H1 (cell line): ENCODE measurements around the gene TBCD. TPM values are rescaled to one million over a fixed set of nuclear protein-coding genes. Genes with fewer than 3 reads are reported as not detected.

ENCODE experiments used
- CTCF ChIA-PET: fragments of 300-600 bp; sonication (Branson Sonifier 250); formaldehyde crosslinking; loops from one replicate; lab custom pipeline; 2021; ENCODE audit not compliant: partially characterized antibody; lab: Charles Lee
- POLR2A ChIA-PET: fragments of 300-600 bp; sonication (Branson Sonifier 250); formaldehyde crosslinking; loops from one replicate; lab custom pipeline; 2021; ENCODE audit warnings: inconsistent platforms; ENCODE audit not compliant: partially characterized antibody; lab: Charles Lee
- DNase-seq, 2 experiments: peaks; one replicate each; pipeline versions ENCODE4 v3.0.0 to v3.0.0-alpha.2; 2010 to 2022; ENCODE audit warnings: low spot score in 2 of 2, low read depth in 1 of 2, mixed read lengths in 1 of 2
- FAIRE-seq: peaks from 2 replicates; lab custom pipeline; 2011; peaks lifted over from hg19 to GRCh38; lab: Jason Lieb, UNC
- H2AFZ ChIP-seq: 2 replicates; pipeline ENCODE4 v1.8.1; 2012; ENCODE audit warnings: low read length, inconsistent platforms
- H2AK5ac ChIP-seq: 2 replicates; pipeline ENCODE4 v1.6.1; 2013; ENCODE audit warnings: low read depth, low read length
- H2BK120ac ChIP-seq: replicated peaks from 2 replicates; pipeline ENCODE3; 2013; ENCODE audit warnings: low read depth, low read length, inconsistent platforms
- H2BK12ac ChIP-seq: 2 replicates; pipeline ENCODE4 v1.6.1; 2013; ENCODE audit warnings: low read depth, low read length
- H2BK15ac ChIP-seq: 2 replicates; pipeline ENCODE4 v1.6.1; 2013; ENCODE audit warnings: low read length
- H2BK20ac ChIP-seq: 2 replicates; pipeline ENCODE4 v1.6.1; 2013; ENCODE audit warnings: low read length
- H2BK5ac ChIP-seq: 2 replicates; pipeline ENCODE4 v1.6.1; 2013; ENCODE audit warnings: low read depth, low read length
- H3K14ac ChIP-seq: 2 replicates; pipeline ENCODE4 v1.6.1; 2013; ENCODE audit warnings: inconsistent platforms; ENCODE audit not compliant: insufficient read length
- H3K18ac ChIP-seq: 2 replicates; pipeline ENCODE4 v1.6.1; 2013; ENCODE audit warnings: low read length; ENCODE audit errors: extremely low read depth
- H3K23ac ChIP-seq: 2 replicates; pipeline ENCODE4 v1.6.1; 2013; ENCODE audit warnings: inconsistent platforms; ENCODE audit not compliant: insufficient read length
- H3K23me2 ChIP-seq: 2 replicates; pipeline ENCODE4 v1.6.1; 2013; ENCODE audit warnings: low read depth, low read length
- H3K27ac ChIP-seq: 2 replicates; pipeline ENCODE4 v1.6.1; 2011; ENCODE audit warnings: low read depth, low read length, inconsistent platforms
- H3K27me3 ChIP-seq, 4 experiments: replicated peaks in 1 of 4; 1 replicate in 1 of 4; 2 replicates in 3 of 4; pipeline versions ENCODE4 v1.6.1 to v1.8.1; 2011 to 2013; ENCODE audit warnings: low read length in 3 of 4, mild to moderate bottlenecking in 3 of 4, inconsistent platforms in 2 of 4, mixed read lengths in 2 of 4, moderate library complexity in 1 of 4; ENCODE audit not compliant: control insufficient read depth in 3 of 4, insufficient read depth in 3 of 4; ENCODE audit errors: extremely low read depth in 1 of 4
- H3K36me3 ChIP-seq, 4 experiments: 2 replicates each; pipeline versions ENCODE4 v1.6.1 to v1.8.1; 2011 to 2013; ENCODE audit warnings: mild to moderate bottlenecking in 4 of 4, low read length in 3 of 4, moderate library complexity in 2 of 4, control low read depth in 1 of 4, inconsistent platforms in 1 of 4; ENCODE audit not compliant: insufficient read depth in 4 of 4, control insufficient read depth in 2 of 4
- H3K4ac ChIP-seq: replicated peaks from 2 replicates; pipeline ENCODE3; 2013; ENCODE audit warnings: low read length, low read depth, mixed read lengths, inconsistent platforms; ENCODE audit not compliant: insufficient read length
- H3K4me1 ChIP-seq, 4 experiments: replicated peaks in 1 of 4; 1 replicate in 1 of 4; 2 replicates in 3 of 4; pipeline versions ENCODE4 v1.6.1 to v1.8.1; 2011 to 2013; ENCODE audit warnings: low read length in 3 of 4, inconsistent platforms in 2 of 4, mixed read lengths in 1 of 4; ENCODE audit not compliant: insufficient read depth in 4 of 4, control insufficient read depth in 3 of 4
- H3K4me2 ChIP-seq, 2 experiments: 2 replicates each; pipeline versions ENCODE4 v1.6.1 to v1.8.1; 2011 to 2013; ENCODE audit warnings: low read depth in 2 of 2, low read length in 2 of 2, control low read depth in 1 of 2, inconsistent platforms in 1 of 2, mild to moderate bottlenecking in 1 of 2; ENCODE audit not compliant: insufficient read depth in 1 of 2
- H3K4me3 ChIP-seq, 4 experiments: fragments of 200-600, 300-600 bp in 1 of 4; sonication (generic), shearing (Covaris generic), sonication (Bioruptor Twin) in 1 of 4; 2 replicates each; pipeline versions ENCODE4 v1.5.1 to v1.8.1; 2011 to 2016; ENCODE audit warnings: low read length in 4 of 4, low read depth in 3 of 4, control low read depth in 2 of 4, inconsistent platforms in 2 of 4, mild to moderate bottlenecking in 2 of 4, mixed read lengths in 1 of 4, moderate library complexity in 1 of 4; ENCODE audit not compliant: insufficient read depth in 2 of 4; ENCODE audit errors: extremely low read depth in 1 of 4
- H3K56ac ChIP-seq: replicated peaks from 2 replicates; pipeline ENCODE3; 2013; ENCODE audit warnings: low read depth, mild to moderate bottlenecking, mixed read lengths, low read length, inconsistent platforms; ENCODE audit not compliant: insufficient read length
- H3K79me1 ChIP-seq: 2 replicates; pipeline ENCODE4 v1.6.1; 2013; ENCODE audit warnings: low read depth, low read length, control low read depth
- H3K79me2 ChIP-seq, 2 experiments: 2 replicates each; pipeline versions ENCODE4 v1.6.1 to v1.8.1; 2012 to 2013; ENCODE audit warnings: low read length in 2 of 2, mild to moderate bottlenecking in 2 of 2, inconsistent platforms in 1 of 2; ENCODE audit not compliant: insufficient read depth in 2 of 2, control insufficient read depth in 1 of 2
- H3K9ac ChIP-seq, 4 experiments: replicated peaks in 1 of 4; 1 replicate in 1 of 4; 2 replicates in 3 of 4; pipeline versions ENCODE4 v1.6.1 to v1.8.1; 2011 to 2013; ENCODE audit warnings: low read depth in 3 of 4, low read length in 3 of 4, control low read depth in 2 of 4, mild to moderate bottlenecking in 2 of 4, moderate library complexity in 2 of 4, inconsistent platforms in 1 of 4; ENCODE audit errors: extremely low read depth in 1 of 4
- H3K9me3 ChIP-seq, 2 experiments: 2 replicates each; pipeline versions ENCODE4 v1.6.1 to v1.8.1; 2012 to 2013; ENCODE audit warnings: mild to moderate bottlenecking in 2 of 2, moderate library complexity in 2 of 2, control low read depth in 1 of 2, inconsistent platforms in 1 of 2, low read depth in 1 of 2, low read length in 1 of 2, mixed read lengths in 1 of 2; ENCODE audit not compliant: insufficient read depth in 2 of 2
- H4K20me1 ChIP-seq, 2 experiments: replicated peaks in 1 of 2; 2 replicates each; pipeline versions ENCODE3 to v1.8.1; 2011 to 2013; ENCODE audit warnings: inconsistent platforms in 2 of 2, low read length in 2 of 2, mild to moderate bottlenecking in 1 of 2; ENCODE audit not compliant: insufficient read depth in 2 of 2, control insufficient read depth in 1 of 2
- H4K5ac ChIP-seq: 2 replicates; pipeline ENCODE4 v1.6.1; 2013; ENCODE audit warnings: low read length, low read depth, mixed read lengths, inconsistent platforms; ENCODE audit not compliant: insufficient read length
- H4K8ac ChIP-seq: 2 replicates; pipeline ENCODE4 v1.8.0; 2013; ENCODE audit warnings: mild to moderate bottlenecking, moderate library complexity, low read length, inconsistent platforms; ENCODE audit not compliant: insufficient read depth; ENCODE audit errors: extremely low read depth
- H4K91ac ChIP-seq: replicated peaks from 2 replicates; pipeline ENCODE3; 2013; ENCODE audit warnings: low read length, mixed read lengths, inconsistent platforms; ENCODE audit not compliant: insufficient read length
- BACH1 ChIP-seq: IDR thresholded peaks from 2 replicates; pipeline ENCODE4 v1.6.1; 2012; ENCODE audit warnings: low read length, improper control_type of control experiment
- BCL11A ChIP-seq, 2 experiments: IDR thresholded peaks; one replicate each; pipeline ENCODE4 v1.6.1; 2011; ENCODE audit warnings: low read depth in 2 of 2, low read length in 2 of 2, mild to moderate bottlenecking in 2 of 2
- CHD2 ChIP-seq: IDR thresholded peaks from 2 replicates; pipeline ENCODE4 v1.6.1; 2012; ENCODE audit warnings: low read length, improper control_type of control experiment
- EZH2 ChIP-seq: fragments of 200-600 bp; sonication (generic); IDR thresholded peaks from 2 replicates; pipeline ENCODE4 v1.7.1; 2012; ENCODE audit warnings: low read depth, mild to moderate bottlenecking, moderate library complexity, low read length, inconsistent platforms; ENCODE audit not compliant: severe bottlenecking
- SP1 ChIP-seq: IDR thresholded peaks from 2 replicates; pipeline ENCODE4 v1.6.1; 2011; ENCODE audit warnings: low read depth, low read length
- TAF7 ChIP-seq: optimal IDR thresholded peaks from 2 replicates; pipeline ENCODE3; 2011; ENCODE audit warnings: low read depth, mild to moderate bottlenecking, inconsistent platforms, low read length, moderate library complexity, borderline replicate concordance
- TCF12 ChIP-seq: IDR thresholded peaks from 2 replicates; pipeline ENCODE4 v1.6.1; 2011; ENCODE audit warnings: low read depth, mild to moderate bottlenecking, low read length
- WGBS, 2 experiments: shearing (Covaris generic) in 1 of 2; methylation state at CpG; one replicate each; pipeline versions ENCODE4 v1.1.6 to v1.1.7; 2013 to 2015; ENCODE audit warnings: low lambda C conversion rate in 2 of 2, mixed read lengths in 2 of 2, inconsistent platforms in 1 of 2, low coverage in 1 of 2, missing lambda C conversion rate in 1 of 2; ENCODE audit not compliant: insufficient replicate concordance in 2 of 2, insufficient coverage in 1 of 2, insufficient read length in 1 of 2; ENCODE audit errors: extremely low coverage in 1 of 2, missing lambda C conversion rate in 1 of 2; 5-methylcytosine and 5-hydroxymethylcytosine counted together
- polyA plus RNA-seq, 7 experiments: library from polyadenylated mRNA; depleted of rRNA in 3 of 7; stranded (reverse) in 5 of 7; unstranded in 2 of 7; fragments of >200 nt in 5 of 7; fragments of 200-250 nt in 2 of 7; gene quantifications; 1 replicate in 5 of 7; 2 replicates in 1 of 7; 4 replicates in 1 of 7; pipeline versions ENCODE4 v1.2.1 to v1.2.3, GENCODE V29; 2011 to 2013; ENCODE audit warnings: missing spikeins in 2 of 7, mixed read lengths in 2 of 7
- total RNA-seq: library from RNA; stranded (reverse); fragmentation: NEBNext Ultra II Directional; extraction: Animal tissue kit (Norgen Biotek cat#: 25700); gene quantifications from 2 replicates; pipeline ENCODE4 v1.2.1, GENCODE V29; 2021

The TBCD gene
- total and polyA plus RNA-seq, 2 of the 8 experiments (the other 6 are each of a cell fraction or from before 2014, with no cell fraction given) = 118 to 162 TPM

DNA sequence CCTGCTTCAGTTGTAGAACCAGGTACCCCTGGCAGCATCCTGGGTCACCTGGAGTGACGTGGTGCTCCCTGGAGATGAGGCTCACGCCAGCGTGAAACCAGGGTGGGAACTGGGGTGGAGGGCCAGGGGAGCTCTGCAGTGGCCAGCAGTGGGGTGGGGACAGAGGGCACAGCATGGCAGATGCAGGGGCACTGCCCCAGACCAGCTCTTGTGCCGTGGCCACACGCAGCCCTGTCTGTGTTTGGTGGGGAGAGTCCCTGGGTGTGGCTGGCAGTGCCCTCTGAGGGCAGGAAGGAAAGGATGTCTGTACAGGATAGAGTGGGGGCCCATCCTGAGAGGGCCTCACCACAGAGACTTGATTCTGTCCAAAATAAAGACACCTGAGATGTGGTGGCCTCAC lies 63.5 kb downstream of the TBCD start:
- H2BK120ac ChIP-seq = no peak overlapping the region
- no peaks in the 10 kb centered on the region for H3K23me2 ChIP-seq
- no peak overlapping the region for H3K23ac ChIP-seq
- H4K20me1 ChIP-seq = no peaks in the 10 kb centered on the region
- H2AK5ac ChIP-seq = no peak overlapping the region
- H4K8ac ChIP-seq = no peak overlapping the region
- ChIA-PET POLR2A (no interaction called here), CTCF (interaction anchor here (0.7 to 3.5 kb wide), 6 partner anchors 8 to 99 kb away, joined by 3 to 14 read pairs (median 5); no protein-coding TSS in a partner anchor)
- no peak overlapping the region for H3K4ac ChIP-seq
- TF ChIP-seq BACH1 (no peak), TAF7 (no peak), EZH2 (no peak), SP1 (no peak), BCL11A (IDR thresholded peaks at IDR 0.05; ENCODE audit: low read depth in 2 of 2, low read length in 2 of 2) (no peak), CHD2 (no peak), TCF12 (no peak)
- no peaks in the 10 kb centered on the region for H3K79me1 ChIP-seq
- no peak overlapping the region for H4K5ac ChIP-seq
- DNase-seq (no peak), FAIRE-seq (no peak)
- no peak overlapping the region for H2BK5ac ChIP-seq
- H3K4me3 ChIP-seq = no peak overlapping the region
- H3K18ac ChIP-seq = no peak overlapping the region
- no peak overlapping the region for H2AFZ ChIP-seq
- no peak overlapping the region for H3K27ac ChIP-seq
- H3K14ac ChIP-seq = no peak overlapping the region
- peaks cover 24% of the 10 kb centered on the region in 2 experiments for H3K9me3 ChIP-seq
- no peak overlapping the region for H3K56ac ChIP-seq
- H3K9ac ChIP-seq = no peak overlapping the region
- H2BK15ac ChIP-seq = no peak overlapping the region
- no peak overlapping the region for H2BK20ac ChIP-seq
- no peak overlapping the region for H4K91ac ChIP-seq
- no peaks in the 10 kb centered on the region; a peak in 1 of 4 replicates for H3K79me2 ChIP-seq
- no peaks in the 10 kb centered on the region for H3K27me3 ChIP-seq
- H2BK12ac ChIP-seq = no peak overlapping the region
- no peaks in the 10 kb centered on the region for H3K4me1 ChIP-seq
- 79% methylated on average over 5 of the region's 5 CpGs; no CpG with 5 or more reads in 1 of the 2 experiments for WGBS, 2 experiments
- H3K4me2 ChIP-seq = no peak overlapping the region
- H3K36me3 ChIP-seq = peaks cover 8 to 70% (median 32%) of the 10 kb centered on the region in 4 experiments; a peak in 7 of 8 replicates
